GM13976 (cell line): ENCODE results near the gene CAMK4.

ENCODE experiments used
- DNase-seq: peaks from one replicate; pipeline ENCODE4 v3.0.0; 2012; ENCODE audit warnings: low spot score
- in situ Hi-C: fragments of 300-500 bp; cut with MboI; formaldehyde crosslinking; loops from one replicate; pipeline ENCODE4 v1.12.0; 2022; ENCODE audit warnings: low sequenced_read_pairs, mixed read lengths, inconsistent platforms; ENCODE audit not compliant: unreplicated experiment
- TF ChIP-seq, protein P1 (sequence below): IDR thresholded peaks from 2 replicates; pipeline ENCODE4 v1.5.1; 2012; ENCODE audit warnings: borderline replicate concordance, mild to moderate bottlenecking; ENCODE audit not compliant: insufficient read depth; ENCODE audit errors: extremely low read depth, missing control alignments, control extremely low read depth

The CAMK4 gene

DNA sequence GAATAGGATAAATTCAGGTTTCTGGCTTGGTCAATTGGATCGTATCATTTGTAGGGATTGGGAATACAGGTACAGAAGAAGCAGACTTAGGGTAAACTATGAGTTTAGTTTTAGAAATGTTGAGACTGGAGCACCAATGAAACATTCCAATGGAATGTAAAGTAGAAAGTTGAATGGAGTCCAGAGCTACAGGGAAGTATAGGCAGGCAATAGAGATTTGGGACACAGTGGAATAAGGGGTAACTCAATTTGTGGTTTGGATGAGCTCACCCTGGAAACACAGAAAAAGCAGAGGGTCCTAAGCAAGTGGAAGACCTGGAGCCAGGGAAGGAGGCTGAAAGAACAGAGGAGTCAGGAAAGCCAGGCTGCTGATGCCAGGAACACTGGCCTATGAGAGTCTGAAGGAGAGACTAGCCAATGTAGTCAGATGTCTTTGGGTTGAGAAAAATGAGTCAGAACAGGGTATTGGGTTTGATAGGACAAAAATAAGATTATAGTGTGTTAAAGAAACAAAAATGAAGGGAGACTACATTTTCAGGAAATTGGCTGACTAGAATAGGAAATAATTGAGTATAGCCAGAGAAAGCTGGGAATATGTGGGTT, 215.4 kb downstream of the CAMK4 start:
- TF ChIP-seq, protein P1, sequence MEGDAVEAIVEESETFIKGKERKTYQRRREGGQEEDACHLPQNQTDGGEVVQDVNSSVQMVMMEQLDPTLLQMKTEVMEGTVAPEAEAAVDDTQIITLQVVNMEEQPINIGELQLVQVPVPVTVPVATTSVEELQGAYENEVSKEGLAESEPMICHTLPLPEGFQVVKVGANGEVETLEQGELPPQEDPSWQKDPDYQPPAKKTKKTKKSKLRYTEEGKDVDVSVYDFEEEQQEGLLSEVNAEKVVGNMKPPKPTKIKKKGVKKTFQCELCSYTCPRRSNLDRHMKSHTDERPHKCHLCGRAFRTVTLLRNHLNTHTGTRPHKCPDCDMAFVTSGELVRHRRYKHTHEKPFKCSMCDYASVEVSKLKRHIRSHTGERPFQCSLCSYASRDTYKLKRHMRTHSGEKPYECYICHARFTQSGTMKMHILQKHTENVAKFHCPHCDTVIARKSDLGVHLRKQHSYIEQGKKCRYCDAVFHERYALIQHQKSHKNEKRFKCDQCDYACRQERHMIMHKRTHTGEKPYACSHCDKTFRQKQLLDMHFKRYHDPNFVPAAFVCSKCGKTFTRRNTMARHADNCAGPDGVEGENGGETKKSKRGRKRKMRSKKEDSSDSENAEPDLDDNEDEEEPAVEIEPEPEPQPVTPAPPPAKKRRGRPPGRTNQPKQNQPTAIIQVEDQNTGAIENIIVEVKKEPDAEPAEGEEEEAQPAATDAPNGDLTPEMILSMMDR: no peak
- in situ Hi-C loops: no loop called here
- DNase-seq: no peak

DNA sequence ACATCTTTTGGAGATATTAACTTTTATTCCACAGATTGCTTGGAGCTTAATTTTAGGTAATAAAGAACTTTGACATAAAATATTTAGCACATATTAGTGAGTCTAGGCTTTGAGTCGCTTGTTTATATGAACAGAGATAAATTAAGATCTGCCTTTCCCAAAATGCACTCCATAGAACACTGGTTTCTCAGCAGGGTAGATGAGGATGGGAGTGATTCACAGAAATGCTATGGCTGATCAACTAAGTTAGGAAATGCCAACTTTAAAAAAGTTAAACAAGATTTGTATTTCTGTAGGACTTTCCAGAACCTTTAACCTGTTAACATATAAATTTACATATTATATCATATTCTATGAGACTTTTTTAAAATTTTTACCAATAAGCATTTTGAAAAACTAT, 222.9 kb downstream of the CAMK4 start:
- TF ChIP-seq, protein P1: no peak
- DNase-seq: no peak
- in situ Hi-C loops: no loop called here

DNA sequence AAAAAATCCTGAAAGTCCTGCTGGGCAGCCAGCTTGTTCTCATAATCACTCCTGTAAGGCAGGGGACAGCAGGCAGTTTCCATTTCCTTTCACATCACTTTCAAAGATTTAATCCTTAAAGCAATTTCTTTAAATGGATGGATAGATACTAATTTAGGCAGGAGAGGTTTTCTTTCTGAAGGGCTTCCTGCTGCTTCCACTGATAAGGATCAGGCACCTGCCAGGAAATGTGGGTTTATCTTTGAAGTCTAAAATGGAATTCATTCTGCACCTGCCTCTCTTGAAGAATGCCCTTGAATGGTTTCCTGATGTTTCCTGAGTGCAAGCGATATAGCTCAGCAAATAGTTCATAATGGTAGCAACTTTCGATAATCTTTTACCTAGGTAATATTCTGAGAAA, 223.6 kb downstream of the CAMK4 start:
- DNase-seq: no peak
- TF ChIP-seq, protein P1: no peak
- in situ Hi-C loops: no loop called here

DNA sequence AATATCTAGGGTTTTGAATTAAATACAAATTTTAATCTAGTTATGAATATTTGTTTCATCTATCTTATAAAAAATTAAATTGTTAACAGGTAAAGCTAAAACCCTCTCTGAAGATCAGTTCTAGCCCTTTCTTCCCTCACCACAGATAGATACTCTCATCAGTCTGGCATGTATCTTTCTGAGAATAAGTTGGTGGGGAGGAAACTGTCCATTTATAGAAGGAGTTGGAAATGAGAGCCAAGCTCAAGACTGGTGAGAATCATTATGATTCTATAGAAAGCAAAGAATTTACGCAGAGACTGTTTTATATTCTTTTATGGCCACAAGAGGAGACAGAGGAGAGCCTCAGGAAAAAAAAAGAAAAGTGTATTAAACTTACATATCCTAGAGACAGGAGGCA, 229.1 kb downstream of the CAMK4 start:
- TF ChIP-seq, protein P1: no peak
- in situ Hi-C loops: loop anchor here (25.0 kb wide), 1 partner anchor 291 kb away; no protein-coding TSS in a partner anchor
- DNase-seq: no peak

DNA sequence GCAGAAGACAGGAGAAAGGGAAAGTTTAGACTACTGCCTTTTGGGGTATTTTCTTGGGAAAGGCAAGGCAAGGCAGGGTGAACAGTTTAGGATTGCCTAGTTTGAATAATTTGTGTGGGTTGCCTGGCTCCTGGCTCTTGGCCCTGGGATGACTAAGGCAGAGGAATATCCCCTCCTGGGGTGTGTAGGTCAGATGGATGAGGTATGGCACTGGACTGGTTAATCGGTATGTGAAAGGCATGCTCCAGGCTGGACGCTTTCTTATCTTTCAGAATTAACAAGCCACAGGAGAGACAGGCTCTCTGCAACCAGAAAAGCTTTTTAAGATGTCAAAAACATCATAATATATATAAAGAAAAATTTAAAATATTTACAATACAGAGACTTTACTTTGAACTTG, 229.6 kb downstream of the CAMK4 start:
- in situ Hi-C loops: loop anchor here (25.0 kb wide), 1 partner anchor 291 kb away; no protein-coding TSS in a partner anchor
- TF ChIP-seq, protein P1: no peak
- DNase-seq: no peak

DNA sequence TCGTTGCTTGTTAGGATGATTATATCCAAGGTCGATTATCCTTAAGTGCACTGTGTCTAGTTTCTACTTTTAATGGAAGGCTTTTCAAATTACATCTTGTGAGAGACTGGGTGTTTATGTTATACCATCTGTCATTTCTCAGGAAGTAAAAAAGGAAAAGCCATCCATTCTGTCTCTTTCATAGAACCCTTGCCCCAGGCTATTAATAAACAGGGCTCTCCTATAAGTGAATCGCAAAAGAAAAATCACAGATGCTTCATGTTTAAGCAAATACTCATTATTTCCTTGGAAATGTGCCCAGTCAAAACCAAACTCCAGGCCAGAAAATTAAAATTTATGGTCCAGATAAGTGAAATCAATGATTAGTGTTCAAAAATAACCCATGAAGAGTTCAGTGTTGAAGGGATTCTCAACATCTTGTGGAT, 230.0 kb downstream of the CAMK4 start:
- TF ChIP-seq, protein P1: no peak
- no peak for DNase-seq
- in situ Hi-C loops: loop anchor here (25.0 kb wide), 1 partner anchor 292 kb away; no protein-coding TSS in a partner anchor
